ENCODE data around the gene BMAL2.

DNA sequence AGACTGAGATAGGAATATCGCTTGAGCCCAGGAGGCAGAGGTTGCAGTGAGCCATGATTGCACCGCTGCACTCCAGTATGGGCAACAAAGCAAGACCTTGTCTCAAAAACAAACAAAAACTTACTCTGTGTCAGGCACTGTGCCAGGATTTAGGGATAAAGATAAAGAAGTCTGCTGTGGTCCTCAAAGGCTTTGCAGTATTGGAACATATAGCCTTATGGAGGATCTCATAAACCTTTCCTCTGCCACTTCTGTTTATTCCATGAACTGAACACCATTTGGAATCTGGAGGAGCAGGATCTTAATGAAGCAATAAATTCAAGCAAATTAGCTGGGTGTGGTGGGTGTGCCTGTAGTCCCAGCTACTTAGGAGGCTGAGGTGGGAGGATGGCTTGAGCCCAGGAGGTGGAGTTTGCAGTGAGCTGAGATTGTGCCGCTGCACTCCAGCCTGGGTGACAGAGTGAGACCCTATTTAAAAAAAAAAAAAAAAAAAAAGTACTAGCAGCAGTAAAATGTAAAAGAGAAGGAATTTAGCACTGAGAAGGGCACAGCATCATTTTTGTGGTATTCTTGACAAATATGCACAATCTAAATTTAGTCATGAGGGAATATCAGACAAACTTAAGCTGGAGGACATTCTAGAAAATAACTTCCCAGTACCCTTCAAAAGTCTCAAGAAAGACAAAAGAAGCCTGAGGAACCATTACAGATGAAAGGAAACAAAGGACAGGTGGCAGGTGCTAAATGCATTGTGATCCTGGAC, 27.1 kb downstream of the BMAL2 start:
- TF ChIP-seq, protein P1, sequence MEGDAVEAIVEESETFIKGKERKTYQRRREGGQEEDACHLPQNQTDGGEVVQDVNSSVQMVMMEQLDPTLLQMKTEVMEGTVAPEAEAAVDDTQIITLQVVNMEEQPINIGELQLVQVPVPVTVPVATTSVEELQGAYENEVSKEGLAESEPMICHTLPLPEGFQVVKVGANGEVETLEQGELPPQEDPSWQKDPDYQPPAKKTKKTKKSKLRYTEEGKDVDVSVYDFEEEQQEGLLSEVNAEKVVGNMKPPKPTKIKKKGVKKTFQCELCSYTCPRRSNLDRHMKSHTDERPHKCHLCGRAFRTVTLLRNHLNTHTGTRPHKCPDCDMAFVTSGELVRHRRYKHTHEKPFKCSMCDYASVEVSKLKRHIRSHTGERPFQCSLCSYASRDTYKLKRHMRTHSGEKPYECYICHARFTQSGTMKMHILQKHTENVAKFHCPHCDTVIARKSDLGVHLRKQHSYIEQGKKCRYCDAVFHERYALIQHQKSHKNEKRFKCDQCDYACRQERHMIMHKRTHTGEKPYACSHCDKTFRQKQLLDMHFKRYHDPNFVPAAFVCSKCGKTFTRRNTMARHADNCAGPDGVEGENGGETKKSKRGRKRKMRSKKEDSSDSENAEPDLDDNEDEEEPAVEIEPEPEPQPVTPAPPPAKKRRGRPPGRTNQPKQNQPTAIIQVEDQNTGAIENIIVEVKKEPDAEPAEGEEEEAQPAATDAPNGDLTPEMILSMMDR (IDR thresholded peaks at IDR 0.05; ENCODE audit: insufficient read depth, low read length) = no peak
- TF ChIP-seq SPI1 (IDR thresholded peaks at IDR 0.05; ENCODE audit: borderline replicate concordance, low read depth) (no peak), POLR2AphosphoS5 (IDR thresholded peaks at IDR 0.05; ENCODE audit: low read depth) (no peak)
